OCI-LY7 (cell line): ENCODE results near the gene NAT10. TPM values are rescaled to one million over a fixed set of nuclear protein-coding genes. Genes with fewer than 3 reads are reported as not detected.
A peak's percentile ranks its signal among the peaks of the same experiment; 100 is the strongest.

Source experiments
- BruUV-seq: library from RNA; stranded (reverse); fragments of 400-500 nt; replicated peaks from 2 replicates; lab custom pipeline; 2021; lab: Mats Ljungman, UMichigan
- CTCF ChIA-PET: fragments of 300-600 bp; sonication (Branson Sonifier 250); formaldehyde crosslinking; loops from one replicate; lab custom pipeline; 2022; ENCODE audit warnings: antibody characterized with exemption; ENCODE audit not compliant: unreplicated experiment; lab: Charles Lee
- POLR2A ChIA-PET: fragments of 300-600 bp; sonication (Branson Sonifier 250); formaldehyde crosslinking; loops from one replicate; lab custom pipeline; 2022; ENCODE audit warnings: antibody characterized with exemption; lab: Charles Lee
- DNase-seq: peaks from one replicate; pipeline ENCODE4 v3.0.0-alpha.2; 2015; ENCODE audit warnings: low spot score
- H2AFZ ChIP-seq: fragments of 200-600 bp; sonication (generic), shearing (Covaris generic); 2 replicates; pipeline ENCODE4 v1.6.1; 2014; ENCODE audit warnings: mild to moderate bottlenecking, antibody characterized with exemption, low read length, moderate library complexity
- H3K27ac ChIP-seq: fragments of 200-600 bp; sonication (generic); 2 replicates; pipeline ENCODE4 v1.5.1; 2014; ENCODE audit warnings: mixed run types, low read depth, mild to moderate bottlenecking, moderate library complexity, low read length, inconsistent platforms; ENCODE audit not compliant: poor library complexity, severe bottlenecking
- H3K36me3 ChIP-seq: fragments of 200-600 bp; sonication (generic); 2 replicates; pipeline ENCODE4 v1.6.1; 2014; ENCODE audit warnings: mild to moderate bottlenecking, antibody characterized with exemption, low read length, moderate library complexity, mixed read lengths; ENCODE audit not compliant: insufficient read depth
- H3K4me1 ChIP-seq: fragments of 200-600 bp; sonication (generic); 2 replicates; pipeline ENCODE4 v1.5.1; 2014; ENCODE audit warnings: mild to moderate bottlenecking, low read length; ENCODE audit not compliant: insufficient read depth, poor library complexity, severe bottlenecking
- H3K4me2 ChIP-seq: fragments of 200-600 bp; sonication (generic); 2 replicates; pipeline ENCODE4 v1.6.1; 2014; ENCODE audit warnings: mild to moderate bottlenecking, low read length
- H3K4me3 ChIP-seq: fragments of 200-600 bp; sonication (generic); 2 replicates; pipeline ENCODE4 v1.5.1; 2014; ENCODE audit warnings: mild to moderate bottlenecking, low read depth, low read length; ENCODE audit not compliant: poor library complexity, severe bottlenecking
- H3K79me2 ChIP-seq: fragments of 200-600 bp; sonication (generic); 2 replicates; pipeline ENCODE4 v1.6.1; 2016; ENCODE audit warnings: low read depth, mild to moderate bottlenecking, low read length, moderate library complexity, mixed read lengths; ENCODE audit not compliant: insufficient read depth
- H3K9me2 ChIP-seq: fragments of 200-600 bp; sonication (generic); 2 replicates; pipeline ENCODE4 v1.6.1; 2016; ENCODE audit warnings: mild to moderate bottlenecking, low read length, mixed read lengths; ENCODE audit not compliant: insufficient read depth
- H3K9me3 ChIP-seq: fragments of 200-600 bp; sonication (generic); 2 replicates; pipeline ENCODE4 v1.6.1; 2014; ENCODE audit warnings: mild to moderate bottlenecking, mixed run types, low read length, mixed read lengths
- H4K20me1 ChIP-seq: fragments of 200-600 bp; sonication (generic); 2 replicates; pipeline ENCODE4 v1.6.1; 2014; ENCODE audit warnings: mild to moderate bottlenecking, antibody characterized with exemption, low read length, moderate library complexity, mixed read lengths; ENCODE audit not compliant: insufficient read depth
- CTCF ChIP-seq: fragments of 200-600 bp; sonication (generic); conservative IDR thresholded peaks from 2 replicates; pipeline ENCODE4 v1.5.1; 2014; ENCODE audit warnings: mild to moderate bottlenecking, antibody characterized with exemption, low read length, moderate library complexity, mixed read lengths
- EZH2phosphoT487 ChIP-seq: fragments of 200-600 bp; sonication (generic); IDR thresholded peaks from 2 replicates; pipeline ENCODE4 v1.6.1; 2018; ENCODE audit warnings: low read depth, borderline replicate concordance, mild to moderate bottlenecking, mixed run types, antibody characterized with exemption, low read length, moderate library complexity, mixed read lengths
- intact Hi-C: fragments of 100-400 bp; cut with micrococcal nuclease; formaldehyde crosslinking; loops from one replicate; pipeline ENCODE4 v1.10.0; 2022; ENCODE audit not compliant: unreplicated experiment
- total RNA-seq, 2 experiments: library from RNA; depleted of rRNA in 1 of 2; stranded (reverse); fragments of >200 nt in 1 of 2; shearing (Covaris generic) in 1 of 2; gene quantifications; 2 replicates each; pipeline ENCODE4 v1.2.3, GENCODE V29; 2014 to 2022

NAT10 gene
- total RNA-seq, 2 experiments from 2014 or later = 64.9 to 120 TPM

- Histone ChIP-seq H3K36me3 (peaks cover 98% of the 10 kb centered on the region), H3K9me3 (no peaks in the 10 kb centered on the region), H3K4me3 (peak overlapping the region; percentile 7), H3K4me1 (peaks cover 37% of the 10 kb centered on the region), H3K9me2 (no peaks in the 10 kb centered on the region), H4K20me1 (no peaks in the 10 kb centered on the region; the same call in 1 of the 2 replicates), H3K4me2 (peak overlapping the region; percentile 50), H3K27ac (peak overlapping the region; percentile 92), H3K79me2 (no peaks in the 10 kb centered on the region), H2AFZ (no peak overlapping the region)
- BruUV-seq = TSS peak; percentile 84
- DNase-seq = no peak
- POLR2A ChIA-PET = interaction anchor here (0.7 to 1.2 kb wide), 3 partner anchors 16 to 65 kb away, joined by 3 to 4 read pairs (median 3); no protein-coding TSS in a partner anchor
- CTCF ChIA-PET = interaction anchor here (1.0 kb wide), 1 partner anchor 28 kb away, joined by 3 read pairs; no protein-coding TSS in a partner anchor
- TF ChIP-seq EZH2phosphoT487 (no peak), CTCF (no peak)
- intact Hi-C loops = loop anchor here (5.0 kb wide), 2 partner anchors 94 to 149 kb away; partner anchors contain the start of gene CAPRIN1
These were observed 41.0 kb downstream of the NAT10 start for GRCh38 chr11:34146411-34146810.

GRCh38 chr11:34146866-34147265 is 41.4 kb downstream of the NAT10 start:
- ChIA-PET CTCF (no interaction called here), POLR2A (interaction anchor here (0.6 kb wide), 1 partner anchor 176 kb away, joined by 3 read pairs; no protein-coding TSS in a partner anchor)
- H3K4me3 ChIP-seq = no peak overlapping the region
- H3K4me2 ChIP-seq = no peak overlapping the region
- intact Hi-C loops = loop anchor here (5.0 kb wide), 2 partner anchors 95 to 150 kb away; partner anchors contain the start of gene CAPRIN1
- no peak overlapping the region for H2AFZ ChIP-seq
- no peaks in the 10 kb centered on the region for H3K79me2 ChIP-seq
- BruUV-seq = no TSS peak
- no peaks in the 10 kb centered on the region for H3K9me2 ChIP-seq
- H3K4me1 ChIP-seq = peaks cover 37% of the 10 kb centered on the region
- TF ChIP-seq CTCF = no peak
- no peak for TF ChIP-seq EZH2phosphoT487
- DNase-seq = no peak
- H4K20me1 ChIP-seq = no peaks in the 10 kb centered on the region; the same call in 1 of the 2 replicates
- peak overlapping the region; percentile 92 for H3K27ac ChIP-seq
- H3K9me3 ChIP-seq = no peaks in the 10 kb centered on the region
- peaks cover 98% of the 10 kb centered on the region for H3K36me3 ChIP-seq

- H4K20me1 ChIP-seq = no peaks in the 10 kb centered on the region; the same call in 1 of the 2 replicates
- DNase-seq = no peak
- H3K9me2 ChIP-seq = no peaks in the 10 kb centered on the region
- ChIA-PET POLR2A (interaction anchor here (0.6 to 1.0 kb wide), 2 partner anchors 42 to 176 kb away, joined by 3 read pairs; partner anchors contain the start of gene NAT10), CTCF (no interaction called here)
- TF ChIP-seq EZH2phosphoT487 = no peak
- no peak for TF ChIP-seq CTCF
- H2AFZ ChIP-seq = no peak overlapping the region
- H3K79me2 ChIP-seq = no peaks in the 10 kb centered on the region
- no TSS peak for BruUV-seq
- H3K36me3 ChIP-seq = peaks cover 98% of the 10 kb centered on the region
- peaks cover 39% of the 10 kb centered on the region for H3K4me1 ChIP-seq
- H3K9me3 ChIP-seq = no peaks in the 10 kb centered on the region
- H3K27ac ChIP-seq = no peak overlapping the region
- no peak overlapping the region for H3K4me3 ChIP-seq
- intact Hi-C loops = loop anchor here (5.0 kb wide), 2 partner anchors 95 to 150 kb away; partner anchors contain the start of gene CAPRIN1
- H3K4me2 ChIP-seq = no peak overlapping the region
These were observed 42.2 kb downstream of the NAT10 start for GRCh38 chr11:34147581-34147980.
